A549 (cell line): Measurements from ENCODE around the gene LCK. TPM values are rescaled to one million over a fixed set of nuclear protein-coding genes. Genes with fewer than 3 reads are reported as not detected.

ENCODE experiments used
- ATAC-seq, 2 experiments: fragments of 200-7000 bp in 1 of 2; fragments of >200 bp in 1 of 2; cut with Nextera tagmentation in 1 of 2; cut with Tn5 transposase in 1 of 2; 3 replicates each; pipeline versions ENCODE4 v1.8.0 to v1.9.1; 2018 to 2020; ENCODE audit warnings: mild to moderate bottlenecking in 1 of 2, moderate library complexity in 1 of 2
- CTCF ChIA-PET: fragments of 300-600 bp; sonication (Branson Sonifier 250); formaldehyde crosslinking; extraction: SDS; loops from one replicate; lab custom pipeline; 2021; ENCODE audit warnings: antibody characterized with exemption, inconsistent platforms; lab: Yijun Ruan, JAX
- POLR2A ChIA-PET: fragments of 350-600 bp; formaldehyde crosslinking; extraction: SDS; loops from one replicate; lab custom pipeline; 2021; ENCODE audit warnings: antibody characterized with exemption, inconsistent platforms; lab: Yijun Ruan, JAX
- DNase-seq, 2 experiments: peaks; one replicate each; pipeline versions ENCODE4 v3.0.0 to v3.0.0-alpha.2; 2011 to 2016; ENCODE audit warnings: low read depth in 1 of 2, low spot score in 1 of 2
- FAIRE-seq: peaks from 2 replicates; lab custom pipeline; 2011; peaks lifted over from hg19 to GRCh38; lab: Jason Lieb, UNC
- H3K27ac ChIP-seq, 2 experiments: fragments of >200 bp; sonication (Bioruptor Twin); formaldehyde crosslinking; 3 replicates each; pipeline ENCODE4 v1.5.1; 2016 to 2017
- H3K4me1 ChIP-seq: fragments of >200 bp; sonication (Bioruptor Twin); formaldehyde crosslinking; 3 replicates; pipeline ENCODE4 v1.6.1; 2016
- H3K4me2 ChIP-seq: fragments of >200 bp; sonication (Bioruptor Twin); formaldehyde crosslinking; 3 replicates; pipeline ENCODE4 v1.6.1; 2016
- H3K4me3 ChIP-seq: fragments of >200 bp; sonication (Bioruptor Twin); formaldehyde crosslinking; 3 replicates; pipeline ENCODE4 v1.5.1; 2016
- H3K9me3 ChIP-seq: fragments of >200 bp; sonication (Bioruptor Twin); formaldehyde crosslinking; 3 replicates; pipeline ENCODE4 v1.6.1; 2016
- CHD2 ChIP-seq: fragments of 150-350 bp; IDR thresholded peaks from 2 replicates; pipeline ENCODE4 v1.6.1; 2014; ENCODE audit warnings: low read length; ENCODE audit not compliant: partially characterized antibody
- ELK1 ChIP-seq: fragments of 150-350 bp; IDR thresholded peaks from 2 replicates; pipeline ENCODE4 v1.6.1; 2014; ENCODE audit warnings: low read depth, mild to moderate bottlenecking, low read length
- EP300 ChIP-seq, 2 experiments: fragments of >200 bp; sonication (Bioruptor Twin); formaldehyde crosslinking; IDR thresholded peaks; 2 replicates in 1 of 2; 3 replicates in 1 of 2; pipeline ENCODE4 v1.6.1; 2016 to 2017
- FOSB ChIP-seq: fragments of 250-450 bp; sonication (Bioruptor Pico); IDR thresholded peaks from 2 replicates; pipeline ENCODE4 v1.5.0; 2020; ENCODE audit warnings: mild to moderate bottlenecking, moderate library complexity
- FOXS1 ChIP-seq: fragments of 250-450 bp; sonication (Bioruptor Pico); IDR thresholded peaks from 2 replicates; pipeline ENCODE4 v1.5.0; 2020; ENCODE audit warnings: mild to moderate bottlenecking, moderate library complexity
- GATA3 ChIP-seq: IDR thresholded peaks from 2 replicates; pipeline ENCODE4 v1.6.1; 2012; ENCODE audit warnings: borderline replicate concordance
- HDAC2 ChIP-seq: fragments of 200-600 bp; sonication (generic); IDR thresholded peaks from 2 replicates; pipeline ENCODE4 v1.6.1; 2016
- HES2 ChIP-seq: fragments of >200 bp; sonication (Bioruptor Twin); formaldehyde crosslinking; IDR thresholded peaks from 2 replicates; pipeline ENCODE4 v1.6.1; 2016
- HMGXB4 ChIP-seq: fragments of 250-450 bp; sonication (Bioruptor Pico); IDR thresholded peaks from 2 replicates; pipeline ENCODE4 v1.5.0; 2021; ENCODE audit warnings: mild to moderate bottlenecking, moderate library complexity, borderline replicate concordance
- HOXA7 ChIP-seq: fragments of 250-450 bp; sonication (Bioruptor Pico); IDR thresholded peaks from 2 replicates; pipeline ENCODE4 v1.5.0; 2020; ENCODE audit warnings: mild to moderate bottlenecking, moderate library complexity
- HOXB13 ChIP-seq: fragments of 250-450 bp; sonication (Bioruptor Pico); IDR thresholded peaks from 2 replicates; pipeline ENCODE4 v1.5.0; 2020; ENCODE audit warnings: low read depth, mild to moderate bottlenecking, moderate library complexity
- HOXB5 ChIP-seq: fragments of 250-450 bp; sonication (Bioruptor Pico); IDR thresholded peaks from 2 replicates; pipeline ENCODE4 v1.5.0; 2020; ENCODE audit warnings: mild to moderate bottlenecking, moderate library complexity
- KDM1A ChIP-seq: fragments of 200-600 bp; sonication (generic); IDR thresholded peaks from 2 replicates; pipeline ENCODE4 v1.6.1; 2016; ENCODE audit warnings: low read depth, mild to moderate bottlenecking
- MAFK ChIP-seq: fragments of 450-650 bp; IDR thresholded peaks from 2 replicates; pipeline ENCODE4 v1.6.1; 2014; ENCODE audit not compliant: partially characterized antibody
- MAZ ChIP-seq: fragments of 150-350 bp; IDR thresholded peaks from 2 replicates; pipeline ENCODE4 v1.6.1; 2014; ENCODE audit warnings: antibody characterized with exemption, low read depth, low read length, borderline replicate concordance
- MYC ChIP-seq: IDR thresholded peaks from 2 replicates; pipeline ENCODE4 v1.6.1; 2012; ENCODE audit warnings: mild to moderate bottlenecking, inconsistent platforms, low read length, improper control_type of control experiment, borderline replicate concordance
- NFE2L2 ChIP-seq: fragments of 150-350 bp; conservative IDR thresholded peaks from 2 replicates; pipeline ENCODE4 v1.6.1; 2014; ENCODE audit warnings: low read length
- NPAS2 ChIP-seq: fragments of 250-450 bp; sonication (Bioruptor Pico); IDR thresholded peaks from 2 replicates; pipeline ENCODE4 v1.8.0; 2022; ENCODE audit warnings: mild to moderate bottlenecking, moderate library complexity, borderline replicate concordance
- NR3C1 ChIP-seq: fragments of >200 bp; sonication (Bioruptor Twin); formaldehyde crosslinking; IDR thresholded peaks from 3 replicates; pipeline ENCODE4 v1.6.1; 2017
- RFX5 ChIP-seq: fragments of 450-650 bp; IDR thresholded peaks from 2 replicates; pipeline ENCODE4 v1.7.1; 2014; ENCODE audit warnings: antibody characterized with exemption, mild to moderate bottlenecking, moderate library complexity
- SMC3 ChIP-seq: fragments of >200 bp; sonication (Bioruptor Twin); formaldehyde crosslinking; IDR thresholded peaks from 3 replicates; pipeline ENCODE4 v1.6.1; 2018; ENCODE audit warnings: inconsistent platforms
- SREBF2 ChIP-seq: fragments of 450-650 bp; IDR thresholded peaks from 2 replicates; pipeline ENCODE4 v1.6.1; 2014; ENCODE audit warnings: mild to moderate bottlenecking, moderate library complexity
- TFCP2L1 ChIP-seq: fragments of 250-450 bp; sonication (Bioruptor Pico); IDR thresholded peaks from 2 replicates; pipeline ENCODE4 v1.5.0; 2021; ENCODE audit warnings: mild to moderate bottlenecking
- TP53 ChIP-seq: fragments of 250-450 bp; sonication (Bioruptor Pico); IDR thresholded peaks from 2 replicates; pipeline ENCODE4 v1.5.0; 2021; ENCODE audit warnings: mild to moderate bottlenecking, moderate library complexity
- USF2 ChIP-seq: fragments of 450-650 bp; IDR thresholded peaks from 2 replicates; pipeline ENCODE4 v1.6.1; 2014; ENCODE audit warnings: antibody characterized with exemption
- ZSCAN20 ChIP-seq: fragments of 250-450 bp; sonication (Bioruptor Pico); IDR thresholded peaks from 2 replicates; pipeline ENCODE4 v1.8.0; 2022; ENCODE audit warnings: mild to moderate bottlenecking, moderate library complexity
- WGBS: methylation state at CpG from one replicate; pipeline ENCODE4 v1.1.6; 2017; ENCODE audit errors: missing lambda C conversion rate; 5-methylcytosine and 5-hydroxymethylcytosine counted together
- polyA plus RNA-seq, 4 experiments: library from polyadenylated mRNA; depleted of rRNA in 3 of 4; stranded (reverse); fragments of >200 nt; fragmentation: RNase III in 1 of 4; extraction: RNeasy Plus Mini Kit Qiagen cat#74134 plus additional on column Dnase treatment in 1 of 4; gene quantifications; 2 replicates in 3 of 4; 3 replicates in 1 of 4; pipeline ENCODE4 v1.2.3, GENCODE V29; 2011 to 2017

The LCK gene
- polyA plus RNA-seq, 2 of the 4 experiments (the other 2 are of a cell fraction) = 0.03 TPM; not detected in 1

- ATAC-seq = no peak
- ChIA-PET CTCF (interaction anchor here (1.1 to 2.1 kb wide), 5 partner anchors 8 to 17 kb away, joined by 4 to 9 read pairs (median 7); no protein-coding TSS in a partner anchor), POLR2A (no interaction called here)
- DNase-seq = no peak
- TF ChIP-seq NR3C1 (no peak), SREBF2 (no peak), ZSCAN20 (no peak), FOSB (no peak), MAZ (no peak), RFX5 (no peak), ELK1 (no peak), EP300 (IDR thresholded peaks at IDR 0.05) (no peak)
- Histone ChIP-seq H3K4me2 (no peak overlapping the region), H3K4me1 (peaks cover 29% of the 10 kb centered on the region), H3K4me3 (no peak overlapping the region), H3K27ac (no peak overlapping the region), H3K9me3 (no peaks in the 10 kb centered on the region)
- 88% methylated on average over 5 of the region's 5 CpGs for WGBS
- no peak for FAIRE-seq
Observed at GRCh38 chr1:32231843-32232432, 19.1 kb upstream of the LCK start.

GRCh38 chr1:32232558-32233304 lies 18.3 kb upstream of the LCK start:
- Histone ChIP-seq H3K9me3 (no peaks in the 10 kb centered on the region), H3K4me1 (peaks cover 35% of the 10 kb centered on the region), H3K4me3 (no peak overlapping the region), H3K4me2 (no peak overlapping the region), H3K27ac (no peak overlapping the region)
- TF ChIP-seq HDAC2 (no peak), HOXA7 (CRISPR knock-in tag) (no peak), MAFK (no peak), NFE2L2 (no peak), HMGXB4 (CRISPR knock-in tag) (no peak), NPAS2 (CRISPR knock-in tag) (no peak), HES2 (no peak), HOXB13 (no peak), MYC (no peak), GATA3 (no peak), SMC3 (no peak), USF2 (no peak), KDM1A (no peak), FOXS1 (no peak), TP53 (CRISPR knock-in tag) (no peak), CHD2 (no peak), TFCP2L1 (no peak), HOXB5 (CRISPR knock-in tag) (no peak)
- CTCF ChIA-PET = interaction anchor here (1.3 to 2.1 kb wide), 3 partner anchors 7 to 17 kb away, joined by 4 to 9 read pairs (median 7); no protein-coding TSS in a partner anchor
- FAIRE-seq (no peak), DNase-seq (no peak), ATAC-seq (no peak)
- 94% methylated on average over 7 of the region's 8 CpGs for WGBS
- POLR2A ChIA-PET = no interaction called here
